WERI-Rb-1 (cell line): Measurements from ENCODE around the gene SKI.
A peak's percentile ranks its signal among the peaks of the same experiment; 100 is the strongest.

Source experiments
- DNase-seq: peaks from one replicate; pipeline ENCODE4 v3.0.0-alpha.2; 2020
- H3K27ac ChIP-seq: fragments of 250-450 bp; sonication (Bioruptor Pico); 2 replicates; pipeline ENCODE4 v1.5.1; 2020; ENCODE audit warnings: mild to moderate bottlenecking, moderate library complexity
- H3K27me3 ChIP-seq: fragments of 250-450 bp; sonication (Bioruptor Pico); 2 replicates; pipeline ENCODE4 v1.5.1; 2021; ENCODE audit warnings: mild to moderate bottlenecking, low read depth, moderate library complexity; ENCODE audit not compliant: insufficient read depth, severe bottlenecking
- H3K36me3 ChIP-seq: fragments of 250-450 bp; sonication (Bioruptor Pico); 2 replicates; pipeline ENCODE4 v1.5.1; 2020; ENCODE audit warnings: mild to moderate bottlenecking, moderate library complexity
- H3K4me3 ChIP-seq: 2 replicates; pipeline ENCODE4 v1.5.1; 2011; ENCODE audit warnings: low read depth, mild to moderate bottlenecking, control low read depth, low read length
- H3K9me3 ChIP-seq: fragments of 250-450 bp; sonication (Bioruptor Pico); 2 replicates; pipeline ENCODE4 v1.5.1; 2021; ENCODE audit warnings: mild to moderate bottlenecking, moderate library complexity; ENCODE audit not compliant: severe bottlenecking
- TF ChIP-seq, protein P1 (sequence below): IDR thresholded peaks from 2 replicates; pipeline ENCODE4 v1.5.1; 2011; ENCODE audit warnings: low read depth, mild to moderate bottlenecking, control low read depth, inconsistent platforms, low read length

Gene SKI

GRCh38 chr1:2248854-2249558 is 20.9 kb downstream of the SKI start:
- TF ChIP-seq, protein P1, sequence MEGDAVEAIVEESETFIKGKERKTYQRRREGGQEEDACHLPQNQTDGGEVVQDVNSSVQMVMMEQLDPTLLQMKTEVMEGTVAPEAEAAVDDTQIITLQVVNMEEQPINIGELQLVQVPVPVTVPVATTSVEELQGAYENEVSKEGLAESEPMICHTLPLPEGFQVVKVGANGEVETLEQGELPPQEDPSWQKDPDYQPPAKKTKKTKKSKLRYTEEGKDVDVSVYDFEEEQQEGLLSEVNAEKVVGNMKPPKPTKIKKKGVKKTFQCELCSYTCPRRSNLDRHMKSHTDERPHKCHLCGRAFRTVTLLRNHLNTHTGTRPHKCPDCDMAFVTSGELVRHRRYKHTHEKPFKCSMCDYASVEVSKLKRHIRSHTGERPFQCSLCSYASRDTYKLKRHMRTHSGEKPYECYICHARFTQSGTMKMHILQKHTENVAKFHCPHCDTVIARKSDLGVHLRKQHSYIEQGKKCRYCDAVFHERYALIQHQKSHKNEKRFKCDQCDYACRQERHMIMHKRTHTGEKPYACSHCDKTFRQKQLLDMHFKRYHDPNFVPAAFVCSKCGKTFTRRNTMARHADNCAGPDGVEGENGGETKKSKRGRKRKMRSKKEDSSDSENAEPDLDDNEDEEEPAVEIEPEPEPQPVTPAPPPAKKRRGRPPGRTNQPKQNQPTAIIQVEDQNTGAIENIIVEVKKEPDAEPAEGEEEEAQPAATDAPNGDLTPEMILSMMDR, result no peak
- no peaks in the 10 kb centered on the region for H3K9me3 ChIP-seq
- DNase-seq, result no peak
- no peaks in the 10 kb centered on the region for H3K27me3 ChIP-seq
- H3K4me3 ChIP-seq, result no peak overlapping the region
- H3K36me3 ChIP-seq, result peaks cover 7% of the 10 kb centered on the region
- H3K27ac ChIP-seq, result no peak overlapping the region

GRCh38 chr1:2249559-2249906 is 21.4 kb downstream of the SKI start:
- TF ChIP-seq, protein P1, result no peak
- Histone ChIP-seq H3K27ac (no peak overlapping the region), H3K4me3 (no peak overlapping the region), H3K9me3 (no peaks in the 10 kb centered on the region), H3K27me3 (no peaks in the 10 kb centered on the region), H3K36me3 (peaks cover 10% of the 10 kb centered on the region)
- no peak for DNase-seq

DNA sequence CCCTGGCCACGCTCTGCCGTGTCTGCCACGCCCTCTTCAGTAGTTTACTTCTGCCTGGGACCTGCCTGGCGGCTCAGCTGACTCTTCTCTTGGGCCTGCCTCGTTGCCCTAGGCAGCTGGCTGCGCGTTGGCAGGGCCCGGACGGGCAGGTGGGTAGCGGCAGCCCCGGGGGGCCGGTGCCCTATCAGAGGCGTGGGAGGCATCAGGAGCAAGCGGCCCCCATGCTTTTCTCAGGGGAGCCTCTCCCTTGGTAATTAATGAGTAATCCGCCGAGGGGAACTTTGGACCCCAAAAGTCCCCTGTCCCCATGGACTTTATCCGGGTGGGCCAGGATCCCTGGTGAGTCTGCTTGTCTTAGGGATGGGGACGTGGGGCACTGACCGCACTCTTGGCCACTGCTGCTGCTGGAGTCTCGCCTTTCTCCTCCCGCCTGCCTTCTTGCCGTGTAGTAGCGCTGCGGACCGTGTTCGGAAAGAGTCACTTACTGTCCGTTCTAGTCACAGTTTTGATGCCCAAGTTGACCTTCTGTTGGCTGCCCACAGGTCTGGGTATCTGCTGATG is 22.7 kb downstream of the SKI start:
- H3K36me3 ChIP-seq, result peaks cover 10% of the 10 kb centered on the region
- no peak overlapping the region for H3K27ac ChIP-seq
- H3K9me3 ChIP-seq, result peaks cover 2% of the 10 kb centered on the region
- H3K27me3 ChIP-seq, result no peaks in the 10 kb centered on the region
- no peak overlapping the region for H3K4me3 ChIP-seq
- no peak for DNase-seq
- TF ChIP-seq, protein P1, result no peak

DNA sequence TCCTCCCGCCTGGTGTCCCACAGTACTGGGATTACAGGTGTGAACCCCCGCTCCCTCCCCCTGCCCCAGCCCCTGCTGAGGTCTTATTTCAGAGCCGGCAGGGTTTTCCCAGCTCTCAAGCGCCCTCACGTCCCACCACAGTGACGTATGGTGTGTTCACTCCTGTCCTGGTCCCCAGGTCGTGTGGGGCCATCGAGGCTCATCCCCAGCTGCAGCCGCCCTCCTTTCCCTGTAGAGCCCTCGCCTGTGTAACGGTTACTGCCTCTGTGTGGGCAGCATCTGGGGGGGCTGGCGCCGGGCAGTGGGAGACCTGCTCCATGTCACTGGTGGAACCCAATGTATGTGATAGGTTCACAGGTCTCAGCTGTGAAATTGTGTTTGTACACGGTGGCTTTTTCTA is 23.2 kb downstream of the SKI start:
- Histone ChIP-seq H3K27me3 (no peaks in the 10 kb centered on the region), H3K27ac (peak overlapping the region; percentile 37), H3K4me3 (no peak overlapping the region), H3K9me3 (peaks cover 2% of the 10 kb centered on the region), H3K36me3 (peaks cover 10% of the 10 kb centered on the region)
- TF ChIP-seq, protein P1, result no peak
- peak; percentile 67 for DNase-seq

DNA sequence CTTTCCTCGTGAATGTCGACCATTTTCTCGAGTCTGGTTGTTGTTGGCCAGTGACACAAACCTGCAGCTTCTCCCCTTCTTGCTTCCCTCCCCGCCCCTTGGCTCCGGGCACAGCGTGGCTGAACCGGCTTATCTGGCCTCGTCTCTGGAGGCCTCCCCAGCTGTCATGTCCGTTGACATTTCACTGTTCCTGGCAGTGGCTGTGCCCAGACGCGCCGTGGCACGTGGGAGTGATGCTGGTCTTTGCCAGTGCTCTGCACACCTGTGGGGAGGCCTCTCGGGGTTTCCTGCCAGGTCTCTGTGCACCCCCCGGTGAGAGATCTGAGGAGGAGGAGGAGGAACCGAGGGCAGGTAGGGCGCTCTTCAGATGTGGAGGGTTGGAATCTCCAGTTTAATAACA is 23.7 kb downstream of the SKI start:
- DNase-seq, result peak; percentile 50
- peaks cover 2% of the 10 kb centered on the region for H3K9me3 ChIP-seq
- no peak overlapping the region for H3K4me3 ChIP-seq
- peaks cover 10% of the 10 kb centered on the region for H3K36me3 ChIP-seq
- TF ChIP-seq, protein P1, result no peak
- no peaks in the 10 kb centered on the region for H3K27me3 ChIP-seq
- peak overlapping the region; percentile 37 for H3K27ac ChIP-seq

GRCh38 chr1:2252423-2252822 is 24.3 kb downstream of the SKI start:
- H3K27ac ChIP-seq, result no peak overlapping the region
- H3K27me3 ChIP-seq, result no peaks in the 10 kb centered on the region
- TF ChIP-seq, protein P1, result no peak
- H3K9me3 ChIP-seq, result peaks cover 2% of the 10 kb centered on the region
- no peak overlapping the region for H3K4me3 ChIP-seq
- H3K36me3 ChIP-seq, result peaks cover 10% of the 10 kb centered on the region
- no peak for DNase-seq
